ENCODE results near the gene STAC.

Gene STAC

GRCh38 chr3:36482880-36483279 lies 102.6 kb downstream of the STAC start:
- TF ChIP-seq EZH2 (optimal IDR thresholded peaks at IDR 0.05; ENCODE audit: low read depth, low read length) (no peak), EZH2phosphoT487 (IDR thresholded peaks at IDR 0.05; ENCODE audit: low read length) (no peak), CTCF (IDR thresholded peaks at IDR 0.05; ENCODE audit: low read length) (no peak)
- H3K9ac ChIP-seq (ENCODE audit: low read length) = no peak overlapping the region
- no peak overlapping the region for H3K4me2 ChIP-seq (ENCODE audit: low read depth, low read length)
- no peaks in the 10 kb centered on the region for H4K20me1 ChIP-seq (ENCODE audit: insufficient read depth, low read length)
- H3K27ac ChIP-seq (ENCODE audit: low read length) = no peak overlapping the region
- H2AFZ ChIP-seq (ENCODE audit: low read length) = no peak overlapping the region
- H3K9me3 ChIP-seq (replicated peaks; ENCODE audit: insufficient read depth, low read length) = no peaks in the 10 kb centered on the region
- H3K4me1 ChIP-seq (ENCODE audit: low read length) = 0 out of 2 replicates have a peak, but pooled peaks cover 3% of the 10 kb centered on the region
- no peaks in the 10 kb centered on the region for H3K79me2 ChIP-seq (ENCODE audit: low read length)
- no peaks in the 10 kb centered on the region for H3K27me3 ChIP-seq (replicated peaks; ENCODE audit: insufficient read depth, low read length)
- H3K9me2 ChIP-seq (replicated peaks; ENCODE audit: insufficient read depth, low read length) = no peaks in the 10 kb centered on the region
- no peaks in the 10 kb centered on the region for H3K36me3 ChIP-seq (replicated peaks; ENCODE audit: insufficient read depth, low read length)
- no peaks in the 10 kb centered on the region for H3F3A ChIP-seq (ENCODE audit: insufficient read depth, low read length)
- H3K4me3 ChIP-seq (ENCODE audit: low read length) = no peak overlapping the region
- DNase-seq = no peak

GRCh38 chr3:36483709-36484108 lies 103.4 kb downstream of the STAC start:
- no peaks in the 10 kb centered on the region for H3K36me3 ChIP-seq (replicated peaks; ENCODE audit: insufficient read depth, low read length)
- H2AFZ ChIP-seq (ENCODE audit: low read length) = no peak overlapping the region
- no peak overlapping the region for H3K9ac ChIP-seq (ENCODE audit: low read length)
- no peaks in the 10 kb centered on the region for H3K27me3 ChIP-seq (replicated peaks; ENCODE audit: insufficient read depth, low read length)
- DNase-seq = no peak
- no peaks in the 10 kb centered on the region for H4K20me1 ChIP-seq (ENCODE audit: insufficient read depth, low read length)
- H3K9me2 ChIP-seq (replicated peaks; ENCODE audit: insufficient read depth, low read length) = no peaks in the 10 kb centered on the region
- H3K4me1 ChIP-seq (ENCODE audit: low read length) = peaks cover 4% of the 10 kb centered on the region; the same call in 1 of the 2 replicates
- TF ChIP-seq EZH2 (optimal IDR thresholded peaks at IDR 0.05; ENCODE audit: low read depth, low read length) = no peak
- TF ChIP-seq EZH2phosphoT487 (IDR thresholded peaks at IDR 0.05; ENCODE audit: low read length) = no peak
- TF ChIP-seq CTCF (IDR thresholded peaks at IDR 0.05; ENCODE audit: low read length) = no peak
- no peak overlapping the region for H3K4me2 ChIP-seq (ENCODE audit: low read depth, low read length)
- no peaks in the 10 kb centered on the region for H3F3A ChIP-seq (ENCODE audit: insufficient read depth, low read length)
- H3K27ac ChIP-seq (ENCODE audit: low read length) = no peak overlapping the region
- H3K9me3 ChIP-seq (replicated peaks; ENCODE audit: insufficient read depth, low read length) = no peaks in the 10 kb centered on the region
- no peaks in the 10 kb centered on the region for H3K79me2 ChIP-seq (ENCODE audit: low read length)
- H3K4me3 ChIP-seq (ENCODE audit: low read length) = no peak overlapping the region

GRCh38 chr3:36484386-36484785 lies 104.1 kb downstream of the STAC start:
- Histone ChIP-seq H2AFZ (ENCODE audit: low read length) (no peak overlapping the region), H3K4me1 (ENCODE audit: low read length) (peaks cover 11% of the 10 kb centered on the region), H3K4me2 (ENCODE audit: low read depth, low read length) (no peak overlapping the region), H4K20me1 (ENCODE audit: insufficient read depth, low read length) (no peaks in the 10 kb centered on the region), H3K9me3 (replicated peaks; ENCODE audit: insufficient read depth, low read length) (no peaks in the 10 kb centered on the region), H3K9me2 (replicated peaks; ENCODE audit: insufficient read depth, low read length) (no peaks in the 10 kb centered on the region), H3K27me3 (replicated peaks; ENCODE audit: insufficient read depth, low read length) (no peaks in the 10 kb centered on the region), H3K36me3 (replicated peaks; ENCODE audit: insufficient read depth, low read length) (no peaks in the 10 kb centered on the region), H3K79me2 (ENCODE audit: low read length) (no peaks in the 10 kb centered on the region), H3K27ac (ENCODE audit: low read length) (no peak overlapping the region), H3K9ac (ENCODE audit: low read length) (no peak overlapping the region), H3F3A (ENCODE audit: insufficient read depth, low read length) (peaks cover 4% of the 10 kb centered on the region), H3K4me3 (ENCODE audit: low read length) (no peak overlapping the region)
- TF ChIP-seq EZH2 (optimal IDR thresholded peaks at IDR 0.05; ENCODE audit: low read depth, low read length) (no peak), CTCF (IDR thresholded peaks at IDR 0.05; ENCODE audit: low read length) (no peak), EZH2phosphoT487 (IDR thresholded peaks at IDR 0.05; ENCODE audit: low read length) (no peak)
- no peak for DNase-seq
